ENCODE measurements around the gene HMGB4.

Gene HMGB4

GRCh38 chr1:33849211-33849610 is 14.7 kb upstream of the HMGB4 start:
- DNase-seq: no peak

GRCh38 chr1:33850481-33850880 is 13.4 kb upstream of the HMGB4 start:
- no peak for DNase-seq

- DNase-seq: no peak
These were observed 11.2 kb upstream of the HMGB4 start for GRCh38 chr1:33852711-33853110.

GRCh38 chr1:33853431-33853830 is 10.4 kb upstream of the HMGB4 start:
- no peak for DNase-seq

GRCh38 chr1:33854091-33854490 is 9.8 kb upstream of the HMGB4 start:
- DNase-seq: no peak

- DNase-seq: no peak
These were observed 3.2 kb upstream of the HMGB4 start for GRCh38 chr1:33860671-33861070.

- DNase-seq: no peak
These were observed 846 bp downstream of the HMGB4 start for GRCh38 chr1:33864460-33865389.

GRCh38 chr1:33866281-33866680 is 2.4 kb downstream of the HMGB4 start:
- DNase-seq: no peak

GRCh38 chr1:33867684-33868083 is 3.8 kb downstream of the HMGB4 start:
- no peak for DNase-seq

GRCh38 chr1:33872275-33872674 is 8.4 kb downstream of the HMGB4 start:
- no peak for DNase-seq

GRCh38 chr1:33872683-33873082 is 8.8 kb downstream of the HMGB4 start:
- no peak for DNase-seq

GRCh38 chr1:33874636-33875035 is 10.8 kb downstream of the HMGB4 start:
- no peak for DNase-seq

- no peak for DNase-seq
These were observed 12.0 kb downstream of the HMGB4 start for GRCh38 chr1:33875862-33876261.

- DNase-seq: no peak
These were observed 13.2 kb downstream of the HMGB4 start for GRCh38 chr1:33876970-33877650.

- DNase-seq: no peak
These were observed 14.5 kb downstream of the HMGB4 start for GRCh38 chr1:33878392-33878791.

GRCh38 chr1:33880305-33880704 is 16.4 kb downstream of the HMGB4 start:
- DNase-seq: no peak

- no peak for DNase-seq
These were observed 22.6 kb downstream of the HMGB4 start for GRCh38 chr1:33886496-33886895.

GRCh38 chr1:33893147-33893830 is 29.4 kb downstream of the HMGB4 start:
- DNase-seq: no peak

- DNase-seq: no peak
These were observed 31.5 kb downstream of the HMGB4 start for GRCh38 chr1:33895396-33895795.

- no peak for DNase-seq
These were observed 32.1 kb downstream of the HMGB4 start for GRCh38 chr1:33895976-33896375.

GRCh38 chr1:33897092-33897725 is 33.3 kb downstream of the HMGB4 start:
- no peak for DNase-seq

- no peak for DNase-seq
These were observed 34.5 kb downstream of the HMGB4 start for GRCh38 chr1:33898406-33898805.

GRCh38 chr1:33898881-33899280 is 35.0 kb downstream of the HMGB4 start:
- no peak for DNase-seq

Data from GF-D8 (cell line).